HFF-Myc (cell line): ENCODE data around the gene VPS72.

Source experiments
- DNase-seq: peaks from one replicate; pipeline ENCODE4 v3.0.0-alpha.2; 2011; ENCODE audit warnings: low read depth; ENCODE audit errors: extremely low read depth
- H3K4me3 ChIP-seq: replicated peaks from 2 replicates; pipeline ENCODE4 v1.5.1; 2011; ENCODE audit warnings: low read depth, mild to moderate bottlenecking, control low read depth, low read length
- CTCF ChIP-seq: IDR thresholded peaks from 2 replicates; pipeline ENCODE4 v1.5.1; 2012; ENCODE audit warnings: mild to moderate bottlenecking, low read depth, low read length, control low read depth; ENCODE audit errors: missing control alignments

VPS72 gene

GRCh38 chr1:151157067-151157531, 32.9 kb downstream of the VPS72 start:
- no peak overlapping the region for H3K4me3 ChIP-seq
- TF ChIP-seq CTCF: no peak
- DNase-seq: no peak

GRCh38 chr1:151156515-151156819, 33.5 kb downstream of the VPS72 start, which contains the start of gene TNFAIP8L2:
Gene TNFAIP8L2 (plus strand): TSS chr1:151156649. CDS start chr1:151158698, 2,049 bp downstream.
- DNase-seq: no peak
- TF ChIP-seq CTCF: no peak
- H3K4me3 ChIP-seq: no peak within 1 kb of the TSS

GRCh38 chr1:151147665-151148064, 42.3 kb downstream of the VPS72 start:
- no peak for DNase-seq
- no peak overlapping the region for H3K4me3 ChIP-seq
- no peak for TF ChIP-seq CTCF

GRCh38 chr1:151147132-151147503, 42.9 kb downstream of the VPS72 start:
- no peak for TF ChIP-seq CTCF
- H3K4me3 ChIP-seq: peak overlapping the region; percentile 51
- no peak for DNase-seq

- TF ChIP-seq CTCF: no peak
- peak; percentile 54 for DNase-seq
These were observed 43.4 kb downstream of the VPS72 start, which contains the start of gene SEMA6C for GRCh38 chr1:151146412-151147131. Gene SEMA6C (minus strand): TSS chr1:151146631. CDS start chr1:151142621, 4,010 bp downstream.

GRCh38 chr1:151146072-151146411, 44.0 kb downstream of the VPS72 start:
- TF ChIP-seq CTCF: no peak
- H3K4me3 ChIP-seq: peak overlapping the region; percentile 51
- no peak for DNase-seq

More at GRCh38 chr1:151146412-151147131, 43.4 kb downstream of the VPS72 start, which contains the start of gene SEMA6C:
- H3K4me3 ChIP-seq: peak within 1 kb of the TSS; percentile 51
